Kidney (tissue), 14 donors: ENCODE measurements around the gene NTN4. TPM values are rescaled to one million over a fixed set of nuclear protein-coding genes. Genes with fewer than 3 reads are reported as not detected.

Source experiments
- DNase-seq, 5 donors: peaks; one replicate each; pipeline ENCODE4 v3.0.0-alpha.2; 2013 to 2020
- FAIRE-seq: peaks from 2 replicates; lab custom pipeline; 2012; peaks lifted over from hg19 to GRCh38; lab: Jason Lieb, UNC
- H3K27ac ChIP-seq, 2 donors: one replicate each; pipeline ENCODE4 v1.7.0; 2013; ENCODE audit warnings: low read depth in 2 of 2, low read length in 2 of 2, inconsistent platforms in 1 of 2
- H3K27me3 ChIP-seq: one replicate; pipeline ENCODE4 v1.7.1; 2013; ENCODE audit warnings: low read length, inconsistent platforms; ENCODE audit not compliant: control insufficient read depth, insufficient read depth
- H3K36me3 ChIP-seq, 3 donors: one replicate each; pipeline versions ENCODE4 v1.7.0 to v1.7.1; 2013; ENCODE audit warnings: low read length in 3 of 3, control low read depth in 1 of 3, inconsistent platforms in 1 of 3; ENCODE audit not compliant: insufficient read depth in 3 of 3, control insufficient read depth in 2 of 3
- H3K4me1 ChIP-seq, 3 donors: one replicate each; pipeline versions ENCODE4 v1.7.0 to v1.7.1; 2013; ENCODE audit warnings: low read length in 3 of 3, inconsistent platforms in 1 of 3, low read depth in 1 of 3; ENCODE audit not compliant: control insufficient read depth in 2 of 3, insufficient read depth in 2 of 3
- H3K4me3 ChIP-seq, 3 donors: one replicate each; pipeline versions ENCODE4 v1.7.0 to v1.8.1; 2013; ENCODE audit warnings: low read length in 3 of 3, control low read depth in 1 of 3, inconsistent platforms in 1 of 3
- H3K9ac ChIP-seq, 3 donors: one replicate each; pipeline versions ENCODE4 v1.7.0 to v1.7.1; 2013; ENCODE audit warnings: low read length in 3 of 3, control low read depth in 1 of 3, inconsistent platforms in 1 of 3
- H3K9me3 ChIP-seq, 3 donors: one replicate each; pipeline versions ENCODE4 v1.7.0 to v1.7.1; 2013; ENCODE audit warnings: low read length in 3 of 3, control low read depth in 1 of 3, inconsistent platforms in 1 of 3; ENCODE audit not compliant: control insufficient read depth in 2 of 3, insufficient read depth in 1 of 3
- CTCF ChIP-seq: IDR thresholded peaks from 3 replicates; pipeline ENCODE4 v1.5.1; 2012; ENCODE audit warnings: mild to moderate bottlenecking, moderate library complexity, borderline replicate concordance; ENCODE audit not compliant: insufficient read depth; ENCODE audit errors: extremely low read depth
- intact Hi-C: fragments of 100-400 bp; cut with DNase I; formaldehyde crosslinking; loops from one replicate; pipeline ENCODE4 v1.11.1; 2022
- polyA plus RNA-seq: library from polyadenylated mRNA; stranded (reverse); fragments of 350-450 nt; fragmentation: Illumina TruSeq; extraction: RNeasy Lipid Tissue Mini Kit (QIAGEN cat#74804); gene quantifications from one replicate; pipeline ENCODE4 v1.2.3, GENCODE V29; 2014; ENCODE audit warnings: low read depth, low replicate concordance; ENCODE audit not compliant: insufficient read depth
- total RNA-seq: library from RNA; stranded (reverse); fragmentation: NEBNext Ultra II Directional; extraction: Animal tissue kit (Norgen Biotek cat#: 25700); gene quantifications from one replicate; pipeline ENCODE4 v1.2.1, GENCODE V29; 2021
- donor health status: control.
- donor health status: control.
- donor health status: control.
- donor health status: control.
- donor health status: control.
- donor health status: DM: yes; HTN: yes; CAD: no.
- donor health status: Normal renal cell carcinoma (clear cell type).

The NTN4 gene
- total and polyA plus RNA-seq, 2 donors from 2014 or later: 71.0 to 83.2 TPM

- DNase-seq: no peak
- no peak overlapping the region for H3K9ac ChIP-seq
- TF ChIP-seq CTCF: no peak
- H3K36me3 ChIP-seq: no peaks in the 10 kb centered on the region
- no peaks in the 10 kb centered on the region for H3K9me3 ChIP-seq
- H3K27me3 ChIP-seq: no peaks in the 10 kb centered on the region
- H3K27ac ChIP-seq: no peak overlapping the region
- H3K4me3 ChIP-seq: no peak overlapping the region
- H3K4me1 ChIP-seq: no peaks in the 10 kb centered on the region
- FAIRE-seq: no peak
- intact Hi-C loops: no loop called here
Measured at GRCh38 chr12:95615749-95616148, 174.8 kb downstream of the NTN4 start.

GRCh38 chr12:95614390-95614982 is 176.1 kb downstream of the NTN4 start:
- DNase-seq (no peak), FAIRE-seq (no peak)
- no peaks in the 10 kb centered on the region for H3K36me3 ChIP-seq
- H3K9ac ChIP-seq: no peak overlapping the region
- H3K4me1 ChIP-seq: no peaks in the 10 kb centered on the region
- no peaks in the 10 kb centered on the region for H3K9me3 ChIP-seq
- H3K4me3 ChIP-seq: no peak overlapping the region
- H3K27ac ChIP-seq: no peak overlapping the region
- intact Hi-C loops: no loop called here
- no peak for TF ChIP-seq CTCF
- H3K27me3 ChIP-seq: no peaks in the 10 kb centered on the region

- no peaks in the 10 kb centered on the region for H3K27me3 ChIP-seq
- no peak overlapping the region for H3K27ac ChIP-seq
- no peak overlapping the region for H3K9ac ChIP-seq
- no peak for DNase-seq
- TF ChIP-seq CTCF: no peak
- H3K9me3 ChIP-seq: no peaks in the 10 kb centered on the region
- no peak for FAIRE-seq
- intact Hi-C loops: no loop called here
- H3K4me3 ChIP-seq: no peak overlapping the region
- H3K4me1 ChIP-seq: no peaks in the 10 kb centered on the region
- H3K36me3 ChIP-seq: no peaks in the 10 kb centered on the region
Measured at GRCh38 chr12:95613021-95613420, 177.5 kb downstream of the NTN4 start.
